Spinal cord (tissue), 10 donors: ENCODE data around the gene CD101. TPM values are rescaled to one million over a fixed set of nuclear protein-coding genes. Genes with fewer than 3 reads are reported as not detected.

Source experiments
- DNase-seq, 6 donors: peaks; one replicate each; pipeline versions ENCODE4 v3.0.0 to v3.0.0-alpha.2; 2013 to 2015; ENCODE audit warnings: low spot score in 6 of 6, low read depth in 4 of 6
- H3K27ac ChIP-seq: one replicate; pipeline ENCODE4 v1.5.1; 2013; ENCODE audit warnings: low read depth, low read length, control low read depth
- H3K27me3 ChIP-seq: one replicate; pipeline ENCODE4 v1.6.1; 2013; ENCODE audit warnings: low read length; ENCODE audit not compliant: control insufficient read depth, insufficient read depth
- H3K36me3 ChIP-seq: one replicate; pipeline ENCODE4 v1.6.1; 2013; ENCODE audit warnings: low read length; ENCODE audit not compliant: control insufficient read depth, insufficient read depth
- H3K4me1 ChIP-seq: one replicate; pipeline ENCODE4 v1.6.1; 2013; ENCODE audit warnings: low read length; ENCODE audit not compliant: control insufficient read depth, insufficient read depth
- H3K4me3 ChIP-seq: one replicate; pipeline ENCODE4 v1.5.1; 2013; ENCODE audit warnings: low read depth, low read length, control low read depth
- H3K9me3 ChIP-seq: one replicate; pipeline ENCODE4 v1.6.1; 2013; ENCODE audit warnings: low read length; ENCODE audit not compliant: control insufficient read depth, insufficient read depth
- WGBS: methylation state at CpG from one replicate; pipeline ENCODE4 v1.1.5; 2013; ENCODE audit warnings: missing lambda C conversion rate; ENCODE audit not compliant: insufficient coverage; 5-methylcytosine and 5-hydroxymethylcytosine counted together
- polyA plus RNA-seq, 2 donors: library from polyadenylated mRNA; unstranded; fragments of 120-200 nt; gene quantifications; one replicate each; pipeline ENCODE4 v1.2.1, GENCODE V29; 2013; ENCODE audit not compliant: insufficient read length in 2 of 2
- total RNA-seq, 2 donors: library from RNA; depleted of rRNA in 1 of 2; stranded (reverse); fragments of 120-200 nt in 1 of 2; fragments of >200 nt in 1 of 2; gene quantifications; one replicate each; pipeline versions ENCODE4 v1.2.3 to v1.2.4, GENCODE V29; 2013 to 2014
- donor health status: healthy.

CD101 gene
- total and polyA plus RNA-seq, 4 donors: 1.4 to 6.5 (median 4.0) TPM

DNA sequence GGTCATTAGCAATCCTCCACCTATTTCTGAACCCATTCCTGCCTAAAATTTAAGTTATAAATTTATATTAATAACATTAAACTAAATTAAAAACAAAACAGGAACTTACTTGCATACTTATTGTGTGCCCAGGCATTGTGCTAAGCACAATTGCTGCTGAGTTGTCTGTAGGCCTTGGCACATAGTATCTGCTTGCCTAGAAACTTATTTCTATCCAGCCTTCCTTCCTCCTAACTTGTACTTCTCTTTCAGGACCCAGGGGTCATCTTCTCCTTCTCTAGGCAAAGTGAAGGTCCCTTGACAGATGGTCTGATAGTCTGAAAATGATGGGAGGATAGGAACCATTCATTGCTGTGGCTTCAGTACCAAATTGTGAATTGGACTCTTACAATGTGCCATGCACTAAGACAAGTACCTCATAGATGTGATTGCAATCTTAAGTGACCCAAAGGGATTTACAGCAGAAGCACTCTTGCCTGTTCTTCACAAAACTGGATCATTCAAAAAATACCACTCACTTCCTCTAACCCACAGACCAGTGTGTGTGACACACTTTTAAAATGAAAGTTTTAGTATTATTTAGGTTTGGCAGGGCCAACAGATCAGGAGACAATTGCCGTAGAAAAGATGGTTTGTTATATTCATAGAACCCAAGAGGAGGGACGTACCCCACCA is 10.3 kb upstream of the CD101 start:
- 44% methylated on average over 2 of the region's 2 CpGs for WGBS
- no peak for DNase-seq
- H3K9me3 ChIP-seq: no peaks in the 10 kb centered on the region
- H3K36me3 ChIP-seq: peaks cover 17% of the 10 kb centered on the region
- no peak overlapping the region for H3K27ac ChIP-seq
- H3K27me3 ChIP-seq: no peaks in the 10 kb centered on the region
- H3K4me3 ChIP-seq: no peak overlapping the region
- H3K4me1 ChIP-seq: peaks cover 13% of the 10 kb centered on the region

GRCh38 chr1:116991918-116992317 is 9.6 kb upstream of the CD101 start:
- no peak for DNase-seq
- Histone ChIP-seq H3K27me3 (no peaks in the 10 kb centered on the region), H3K9me3 (no peaks in the 10 kb centered on the region), H3K4me3 (no peak overlapping the region), H3K27ac (no peak overlapping the region), H3K36me3 (peaks cover 12% of the 10 kb centered on the region), H3K4me1 (peaks cover 8% of the 10 kb centered on the region)
- no CpG with 5 or more reads among the region's 1 CpG for WGBS

GRCh38 chr1:116993286-116993685 is 8.3 kb upstream of the CD101 start:
- WGBS: no CpG with 5 or more reads among the region's 7 CpGs
- H3K9me3 ChIP-seq: no peaks in the 10 kb centered on the region
- peaks cover 7% of the 10 kb centered on the region for H3K36me3 ChIP-seq
- H3K4me1 ChIP-seq: peaks cover 5% of the 10 kb centered on the region
- H3K27ac ChIP-seq: no peak overlapping the region
- no peak for DNase-seq
- H3K27me3 ChIP-seq: no peaks in the 10 kb centered on the region
- H3K4me3 ChIP-seq: no peak overlapping the region

GRCh38 chr1:116994411-116994810 is 7.1 kb upstream of the CD101 start:
- no peaks in the 10 kb centered on the region for H3K27me3 ChIP-seq
- H3K9me3 ChIP-seq: no peaks in the 10 kb centered on the region
- peaks cover 7% of the 10 kb centered on the region for H3K36me3 ChIP-seq
- no peak for DNase-seq
- no peak overlapping the region for H3K4me3 ChIP-seq
- peaks cover 5% of the 10 kb centered on the region for H3K4me1 ChIP-seq
- no CpG with 5 or more reads among the region's 2 CpGs for WGBS
- H3K27ac ChIP-seq: no peak overlapping the region

GRCh38 chr1:116997066-116997465 is 4.5 kb upstream of the CD101 start:
- H3K27ac ChIP-seq: no peak overlapping the region
- no peaks in the 10 kb centered on the region for H3K9me3 ChIP-seq
- no peaks in the 10 kb centered on the region for H3K27me3 ChIP-seq
- 100% methylated on average over 1 of the region's 1 CpG for WGBS
- no peak overlapping the region for H3K4me3 ChIP-seq
- no peak for DNase-seq
- no peaks in the 10 kb centered on the region for H3K4me1 ChIP-seq
- no peaks in the 10 kb centered on the region for H3K36me3 ChIP-seq

DNA sequence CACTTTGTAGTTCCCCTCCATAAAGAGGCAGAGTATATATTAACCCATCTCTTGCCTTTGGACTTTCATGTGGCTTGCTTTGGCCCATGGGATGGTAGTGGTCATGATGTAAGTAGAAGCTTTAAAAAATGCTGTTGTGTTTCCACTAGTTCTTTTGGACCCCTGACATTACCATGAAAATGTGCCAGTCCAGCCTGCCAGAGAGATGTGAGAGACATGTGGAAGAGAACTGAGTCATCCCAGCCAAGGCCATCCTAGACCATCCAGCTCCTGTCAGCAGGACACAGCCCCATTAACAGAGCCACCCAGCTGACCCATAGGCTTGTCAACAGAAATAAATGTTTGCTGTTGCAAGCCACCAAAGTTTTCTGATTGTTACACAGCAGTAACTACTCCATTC is 3.9 kb upstream of the CD101 start:
- Histone ChIP-seq H3K9me3 (no peaks in the 10 kb centered on the region), H3K27me3 (no peaks in the 10 kb centered on the region), H3K36me3 (no peaks in the 10 kb centered on the region), H3K4me1 (no peaks in the 10 kb centered on the region), H3K27ac (no peak overlapping the region), H3K4me3 (no peak overlapping the region)
- no peak for DNase-seq

- Histone ChIP-seq H3K9me3 (no peaks in the 10 kb centered on the region), H3K27me3 (no peaks in the 10 kb centered on the region), H3K27ac (no peak overlapping the region), H3K4me1 (no peaks in the 10 kb centered on the region), H3K4me3 (no peak overlapping the region), H3K36me3 (no peaks in the 10 kb centered on the region)
- no peak for DNase-seq
- 81% methylated on average over 3 of the region's 3 CpGs for WGBS
Measured at GRCh38 chr1:116999596-116999995, 2.0 kb upstream of the CD101 start.

DNA sequence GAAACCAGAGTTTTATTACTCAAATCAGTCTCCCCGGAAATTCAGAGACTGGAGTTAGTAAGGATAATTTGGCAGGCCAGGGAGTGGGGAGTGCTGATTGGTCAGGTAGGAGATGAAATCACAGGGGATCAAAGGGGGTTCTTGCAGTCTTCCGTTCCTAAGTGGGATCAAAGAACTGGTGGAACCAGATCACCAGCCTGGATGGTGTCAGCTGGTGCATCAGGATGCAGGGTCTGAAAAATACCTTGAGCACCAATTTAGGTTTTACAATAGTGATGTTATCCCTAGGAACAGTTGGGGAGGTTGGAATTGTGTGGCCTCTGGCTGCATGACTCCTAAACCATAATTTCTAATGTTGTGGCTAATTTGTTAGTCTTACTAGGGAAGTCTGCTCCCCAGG is 1.4 kb upstream of the CD101 start:
- H3K9me3 ChIP-seq: no peaks in the 10 kb centered on the region
- no peak overlapping the region for H3K27ac ChIP-seq
- no peak overlapping the region for H3K4me3 ChIP-seq
- DNase-seq: no peak
- no peaks in the 10 kb centered on the region for H3K36me3 ChIP-seq
- no peaks in the 10 kb centered on the region for H3K27me3 ChIP-seq
- WGBS: 100% methylated on average over 1 of the region's 2 CpGs
- no peaks in the 10 kb centered on the region for H3K4me1 ChIP-seq

DNA sequence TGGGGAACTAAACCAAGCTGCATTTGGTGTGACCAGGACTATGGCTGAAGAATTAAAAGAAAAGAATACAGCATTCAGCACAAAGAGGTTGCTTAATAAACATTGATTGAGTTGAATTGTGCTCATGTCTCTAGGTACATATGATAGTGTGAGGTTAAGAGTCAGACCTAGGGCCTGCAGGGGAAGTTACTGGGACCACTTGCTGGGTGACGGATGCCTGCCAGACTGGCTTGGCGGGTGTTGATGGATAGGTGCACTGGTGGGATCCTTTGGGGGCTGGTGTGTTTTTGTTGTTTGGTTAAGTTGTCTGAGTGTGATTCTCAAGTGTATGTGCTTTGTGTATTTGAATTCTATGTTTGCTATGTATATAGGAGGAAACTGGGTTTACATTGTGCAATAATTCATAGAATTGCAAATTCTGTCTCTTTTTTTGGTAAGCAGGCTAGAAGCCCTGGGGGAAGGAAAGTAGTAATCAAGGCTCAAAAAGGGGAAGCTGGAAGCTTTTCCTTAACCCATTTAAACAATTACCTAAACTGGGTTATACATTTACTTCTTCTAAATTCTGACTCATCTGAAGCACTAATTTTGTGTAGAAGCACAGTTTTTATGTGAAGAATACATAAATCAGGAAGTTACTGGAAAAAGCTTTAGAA is 1.8 kb downstream of the CD101 start:
- no peak for DNase-seq
- Histone ChIP-seq H3K36me3 (no peaks in the 10 kb centered on the region), H3K27me3 (no peaks in the 10 kb centered on the region), H3K27ac (no peak overlapping the region), H3K4me3 (no peak overlapping the region), H3K4me1 (no peaks in the 10 kb centered on the region), H3K9me3 (no peaks in the 10 kb centered on the region)
- WGBS: 83% methylated on average over 2 of the region's 2 CpGs

GRCh38 chr1:117007719-117008013 is 6.1 kb downstream of the CD101 start:
- no peaks in the 10 kb centered on the region for H3K27me3 ChIP-seq
- no CpG with 5 or more reads among the region's 2 CpGs for WGBS
- H3K4me1 ChIP-seq: no peaks in the 10 kb centered on the region
- no peaks in the 10 kb centered on the region for H3K36me3 ChIP-seq
- no peaks in the 10 kb centered on the region for H3K9me3 ChIP-seq
- DNase-seq: no peak
- H3K27ac ChIP-seq: no peak overlapping the region
- no peak overlapping the region for H3K4me3 ChIP-seq
